Body of pancreas (tissue), 4 donors: ENCODE results near the gene PRR36.

Experiments
- POLR2A ChIP-seq, 3 donors: fragments of 450-650 bp; IDR thresholded peaks; one replicate each; pipeline ENCODE4 v1.6.1; 2016; ENCODE audit warnings: antibody characterized with exemption in 3 of 3, mild to moderate bottlenecking in 2 of 3
- TF ChIP-seq, protein P1 (sequence below), 7 experiments: fragments of 450-650 bp in 4 of 7; fragments of 200-600 bp in 3 of 7; sonication (generic) in 3 of 7; IDR thresholded peaks; one replicate each; pipeline ENCODE4 v1.5.1; 2016 to 2019; ENCODE audit warnings: antibody characterized with exemption in 7 of 7

DNA sequence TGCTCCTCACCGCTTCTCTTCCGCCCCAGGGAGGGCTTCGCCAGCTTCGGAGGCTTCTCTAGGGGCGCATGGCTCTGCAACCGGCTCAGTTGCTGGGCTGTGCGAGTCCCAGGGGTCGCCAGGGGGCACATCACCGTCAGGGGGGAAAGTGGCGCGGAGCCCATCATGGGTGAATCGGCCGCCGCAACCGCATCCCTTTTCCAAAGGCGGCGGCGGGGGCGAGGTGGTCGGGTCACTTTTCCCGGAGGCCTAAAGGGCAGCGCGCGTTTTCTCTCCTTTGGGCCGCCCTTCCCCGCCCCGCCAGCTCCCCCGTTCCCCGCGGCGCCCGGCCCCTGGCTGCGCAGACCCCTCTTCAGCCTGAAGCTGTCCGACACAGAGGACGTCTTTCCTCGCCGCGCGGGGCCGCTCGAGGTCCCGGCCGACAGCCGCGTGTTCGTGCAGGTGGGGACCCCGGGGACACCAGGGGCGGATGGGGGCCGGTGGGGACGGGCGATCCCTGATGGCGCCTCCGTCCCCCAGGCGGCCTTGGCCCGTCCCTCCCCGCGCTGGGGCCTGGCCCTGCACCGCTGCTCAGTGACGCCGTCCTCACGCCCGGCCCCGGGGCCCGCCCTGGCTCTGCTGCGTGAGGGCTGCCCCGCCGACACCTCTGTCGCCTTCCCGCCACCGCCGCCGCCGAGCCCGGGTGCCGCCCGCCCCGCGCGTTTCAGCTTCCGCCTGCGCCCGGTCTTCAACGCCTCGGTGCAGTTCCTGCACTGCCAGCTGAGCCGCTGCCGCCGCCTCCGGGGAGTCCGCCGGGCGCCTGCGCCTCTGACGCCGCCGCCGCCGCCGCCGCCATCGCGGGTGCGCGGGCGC, 42.1 kb upstream of the PRR36 start:
- TF ChIP-seq, protein P1, sequence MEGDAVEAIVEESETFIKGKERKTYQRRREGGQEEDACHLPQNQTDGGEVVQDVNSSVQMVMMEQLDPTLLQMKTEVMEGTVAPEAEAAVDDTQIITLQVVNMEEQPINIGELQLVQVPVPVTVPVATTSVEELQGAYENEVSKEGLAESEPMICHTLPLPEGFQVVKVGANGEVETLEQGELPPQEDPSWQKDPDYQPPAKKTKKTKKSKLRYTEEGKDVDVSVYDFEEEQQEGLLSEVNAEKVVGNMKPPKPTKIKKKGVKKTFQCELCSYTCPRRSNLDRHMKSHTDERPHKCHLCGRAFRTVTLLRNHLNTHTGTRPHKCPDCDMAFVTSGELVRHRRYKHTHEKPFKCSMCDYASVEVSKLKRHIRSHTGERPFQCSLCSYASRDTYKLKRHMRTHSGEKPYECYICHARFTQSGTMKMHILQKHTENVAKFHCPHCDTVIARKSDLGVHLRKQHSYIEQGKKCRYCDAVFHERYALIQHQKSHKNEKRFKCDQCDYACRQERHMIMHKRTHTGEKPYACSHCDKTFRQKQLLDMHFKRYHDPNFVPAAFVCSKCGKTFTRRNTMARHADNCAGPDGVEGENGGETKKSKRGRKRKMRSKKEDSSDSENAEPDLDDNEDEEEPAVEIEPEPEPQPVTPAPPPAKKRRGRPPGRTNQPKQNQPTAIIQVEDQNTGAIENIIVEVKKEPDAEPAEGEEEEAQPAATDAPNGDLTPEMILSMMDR (IDR thresholded peaks at IDR 0.05): no peak
- no peak for TF ChIP-seq POLR2A (IDR thresholded peaks at IDR 0.05)
